HG03139 (cell line): Measurements from ENCODE around the gene DOCK3.

Source experiments
- ATAC-seq: cut with Tn5 transposase; IDR thresholded peaks from one replicate; pipeline ENCODE4 v1.9.1; 2021; ENCODE audit not compliant: unreplicated experiment

DOCK3 gene

GRCh38 chr3:51395493-51396213 is 720.9 kb downstream of the DOCK3 start:
- ATAC-seq: no peak

- no peak for ATAC-seq
Measured at GRCh38 chr3:51396401-51396800, 721.7 kb downstream of the DOCK3 start.

GRCh38 chr3:51397392-51397791 is 722.7 kb downstream of the DOCK3 start:
- no peak for ATAC-seq

GRCh38 chr3:51398595-51399310 is 724.0 kb downstream of the DOCK3 start:
- ATAC-seq: no peak

GRCh38 chr3:51400166-51400565 is 725.4 kb downstream of the DOCK3 start:
- ATAC-seq: no peak

GRCh38 chr3:51401735-51402134 is 727.0 kb downstream of the DOCK3 start:
- ATAC-seq: no peak

GRCh38 chr3:51403675-51404074 is 728.9 kb downstream of the DOCK3 start:
- ATAC-seq: no peak

GRCh38 chr3:51408021-51408420 is 733.3 kb downstream of the DOCK3 start:
- ATAC-seq: no peak

- no peak for ATAC-seq
Measured at GRCh38 chr3:51408813-51409212, 734.1 kb downstream of the DOCK3 start.

- ATAC-seq: no peak
Measured at GRCh38 chr3:51422211-51422610, 747.5 kb downstream of the DOCK3 start.

- ATAC-seq: no peak
Measured at GRCh38 chr3:51426921-51427320, 752.2 kb downstream of the DOCK3 start.

GRCh38 chr3:51429138-51429537 is 754.4 kb downstream of the DOCK3 start:
- ATAC-seq: no peak
